Sigmoid colon (tissue), 7 donors: ENCODE data around the gene FGF19. TPM values are rescaled to one million over a fixed set of nuclear protein-coding genes. Genes with fewer than 3 reads are reported as not detected.

Experiments used
- DNase-seq: peaks from one replicate; pipeline ENCODE4 v3.0.0-alpha.2; 2019
- H3K27ac ChIP-seq, 4 donors: fragments of 200-600 bp; sonication (generic); one replicate each; pipeline ENCODE4 v1.5.1; 2016 to 2019; ENCODE audit warnings: mild to moderate bottlenecking in 1 of 4
- H3K27me3 ChIP-seq, 3 donors: fragments of 200-600 bp; sonication (generic); one replicate each; pipeline ENCODE4 v1.5.1; 2019; ENCODE audit warnings: mild to moderate bottlenecking in 1 of 3
- H3K36me3 ChIP-seq, 4 donors: fragments of 200-600 bp; sonication (generic); one replicate each; pipeline ENCODE4 v1.5.1; 2016 to 2019
- H3K4me1 ChIP-seq, 4 donors: fragments of 200-600 bp; sonication (generic); one replicate each; pipeline ENCODE4 v1.5.1; 2017 to 2019
- H3K4me3 ChIP-seq, 4 donors: fragments of 200-600 bp; sonication (generic); one replicate each; pipeline ENCODE4 v1.5.1; 2017 to 2019; ENCODE audit warnings: mild to moderate bottlenecking in 2 of 4, moderate library complexity in 1 of 4
- H3K9me3 ChIP-seq, 4 donors: fragments of 200-600 bp in 3 of 4; sonication (generic) in 3 of 4; one replicate each; pipeline versions ENCODE4 v1.5.1 to v1.6.1; 2013 to 2019
- CTCF ChIP-seq, 4 experiments: fragments of 450-650 bp in 3 of 4; fragments of 200-600 bp in 1 of 4; IDR thresholded peaks; one replicate each; pipeline ENCODE4 v1.5.1; 2016 to 2019; ENCODE audit warnings: antibody characterized with exemption in 4 of 4, mild to moderate bottlenecking in 3 of 4, moderate library complexity in 2 of 4
- EP300 ChIP-seq, 4 donors: sonication (generic); formaldehyde crosslinking; IDR thresholded peaks; one replicate each; pipeline ENCODE4 v1.6.1; 2017; ENCODE audit warnings: antibody characterized with exemption in 4 of 4
- POLR2A ChIP-seq, 2 donors: fragments of 450-650 bp; IDR thresholded peaks; one replicate each; pipeline ENCODE4 v1.6.1; 2016; ENCODE audit warnings: antibody characterized with exemption in 2 of 2, mild to moderate bottlenecking in 2 of 2, moderate library complexity in 2 of 2
- POLR2AphosphoS5 ChIP-seq, 4 donors: sonication (generic); formaldehyde crosslinking; IDR thresholded peaks; one replicate each; pipeline ENCODE4 v1.6.1; 2017; ENCODE audit warnings: antibody characterized with exemption in 4 of 4
- WGBS, 2 donors: extraction: QIAGEN DNeasy Blood & Tissue Kit; methylation state at CpG; one replicate each; pipeline ENCODE4 v1.1.7; 2013; 5-methylcytosine and 5-hydroxymethylcytosine counted together
- intact Hi-C: fragments of 100-400 bp; cut with DNase I; formaldehyde crosslinking; loops from one replicate; pipeline ENCODE4 v1.15.1; 2023
- polyA plus RNA-seq, 3 donors: library from polyadenylated mRNA; stranded (reverse); fragments of 200-250 nt; gene quantifications; one replicate each; pipeline ENCODE4 v1.2.3, GENCODE V29; 2013
- total RNA-seq, 4 donors: library from RNA; depleted of rRNA; stranded (reverse); fragments of >200 nt; gene quantifications; one replicate each; pipeline ENCODE4 v1.1.0, GENCODE V29; 2016
- donor health status: healthy with polysubstance abuse.
- donor health status: Bipolar disorder and iron deficiency.
- donor health status: healthy.

FGF19 gene
- total and polyA plus RNA-seq, 7 donors, result not detected

- H3K36me3 ChIP-seq, result no peaks in the 10 kb centered on the region
- peak; percentile 22 for DNase-seq
- no peak overlapping the region for H3K27ac ChIP-seq
- TF ChIP-seq POLR2AphosphoS5 (IDR thresholded peaks at IDR 0.05) (no peak), POLR2A (IDR thresholded peaks at IDR 0.05) (no peak), EP300 (IDR thresholded peaks at IDR 0.05) (no peak), CTCF (IDR thresholded peaks at IDR 0.05) (no peak)
- no peaks in the 10 kb centered on the region for H3K9me3 ChIP-seq
- intact Hi-C loops, result loop anchor here (1.0 kb wide), 1 partner anchor 203 kb away; no protein-coding TSS in a partner anchor
- peaks cover 0 to 6% (median 5%) of the 10 kb centered on the region in 3 donors for H3K27me3 ChIP-seq
- no peak overlapping the region for H3K4me3 ChIP-seq
- WGBS, 2 donors, result 53 to 61% methylated on average over 8 of the region's 8 CpGs
- H3K4me1 ChIP-seq, result peaks cover 0 to 9% (median 7%) of the 10 kb centered on the region in 4 donors
Measured at GRCh38 chr11:69685348-69685747, 18.5 kb downstream of the FGF19 start.

GRCh38 chr11:69684651-69685050, 19.2 kb downstream of the FGF19 start:
- intact Hi-C loops, result loop anchor here (1.0 kb wide), 1 partner anchor 204 kb away; no protein-coding TSS in a partner anchor
- TF ChIP-seq CTCF (IDR thresholded peaks at IDR 0.05), result no peak
- TF ChIP-seq POLR2A (IDR thresholded peaks at IDR 0.05), result no peak
- no peak for TF ChIP-seq POLR2AphosphoS5 (IDR thresholded peaks at IDR 0.05)
- no peak for TF ChIP-seq EP300 (IDR thresholded peaks at IDR 0.05)

GRCh38 chr11:69683764-69684333, 20.0 kb downstream of the FGF19 start:
- no peaks in the 10 kb centered on the region for H3K36me3 ChIP-seq
- H3K27me3 ChIP-seq, result peaks cover 0 to 6% (median 5%) of the 10 kb centered on the region in 3 donors
- H3K27ac ChIP-seq, result no peak overlapping the region
- DNase-seq, result peak; percentile 38
- H3K9me3 ChIP-seq, result no peaks in the 10 kb centered on the region
- intact Hi-C loops, result no loop called here
- WGBS, 2 donors, result 54 to 69% methylated on average over 9 of the region's 9 CpGs
- TF ChIP-seq CTCF (IDR thresholded peaks at IDR 0.05) (no peak), POLR2AphosphoS5 (IDR thresholded peaks at IDR 0.05) (no peak), EP300 (IDR thresholded peaks at IDR 0.05) (no peak), POLR2A (IDR thresholded peaks at IDR 0.05) (no peak)
- no peak overlapping the region for H3K4me3 ChIP-seq
- peaks cover 0 to 9% (median 7%) of the 10 kb centered on the region in 4 donors for H3K4me1 ChIP-seq

More at GRCh38 chr11:69684651-69685050, 19.2 kb downstream of the FGF19 start:
- no peaks in the 10 kb centered on the region for H3K36me3 ChIP-seq
- peak; percentile 49 for DNase-seq
- H3K9me3 ChIP-seq, result no peaks in the 10 kb centered on the region
- WGBS, 2 donors, result 73 to 87% methylated on average over 11 of the region's 11 CpGs
- H3K27me3 ChIP-seq, result peaks cover 0 to 6% (median 5%) of the 10 kb centered on the region in 3 donors
- H3K4me1 ChIP-seq, result peaks cover 0 to 9% (median 7%) of the 10 kb centered on the region in 4 donors
- H3K27ac ChIP-seq, result no peak overlapping the region
- H3K4me3 ChIP-seq, result no peak overlapping the region

GRCh38 chr11:69682681-69683326, 21.0 kb downstream of the FGF19 start:
- 90 to 92% methylated on average over 7 of the region's 7 CpGs for WGBS, 2 donors
- TF ChIP-seq EP300 (IDR thresholded peaks at IDR 0.05) (no peak), POLR2A (IDR thresholded peaks at IDR 0.05) (no peak), POLR2AphosphoS5 (IDR thresholded peaks at IDR 0.05) (no peak), CTCF (IDR thresholded peaks at IDR 0.05) (no peak)
- Histone ChIP-seq H3K36me3 (no peaks in the 10 kb centered on the region), H3K9me3 (no peaks in the 10 kb centered on the region), H3K4me3 (no peak overlapping the region), H3K4me1 (peaks cover 0 to 9% (median 7%) of the 10 kb centered on the region in 4 donors), H3K27me3 (peaks cover 0 to 6% (median 5%) of the 10 kb centered on the region in 3 donors), H3K27ac (no peak overlapping the region)
- peak; percentile 53 for DNase-seq
- intact Hi-C loops, result no loop called here
